ENCODE results near the gene GPR15LG.

DNA sequence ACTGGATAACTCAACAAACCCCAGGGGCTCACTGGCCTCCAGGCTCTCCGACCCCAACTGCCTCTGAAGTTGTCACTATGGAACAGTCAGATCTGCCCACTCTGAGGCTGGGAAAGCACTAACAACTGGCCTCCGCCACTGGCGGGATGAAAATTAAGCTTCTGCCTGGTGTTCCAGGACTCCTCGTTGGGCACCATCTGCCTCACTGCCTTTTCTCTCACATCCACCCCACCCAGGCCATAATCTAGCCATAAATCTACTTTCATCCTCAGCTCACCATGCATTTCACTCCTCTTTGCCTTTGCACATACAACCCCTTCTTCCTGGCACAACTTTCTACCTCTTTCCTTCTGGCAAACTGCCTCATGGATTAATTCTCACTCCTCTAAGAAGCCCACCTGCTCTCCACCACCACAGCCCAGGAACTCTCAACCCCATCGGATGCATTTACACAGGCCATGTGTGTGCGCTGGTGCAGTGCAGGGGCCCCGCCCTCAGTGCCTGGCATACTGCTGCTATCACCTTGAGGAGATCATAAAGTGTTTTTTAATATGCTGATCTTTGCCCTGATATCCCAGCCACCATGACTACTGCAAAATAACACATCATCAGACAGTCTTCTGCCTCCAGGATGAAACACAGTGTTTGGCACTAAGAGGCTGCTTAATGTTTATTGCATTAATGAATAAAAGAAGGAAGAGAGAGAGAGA, 24.8 kb downstream of the GPR15LG start:
- TF ChIP-seq EZH2 (IDR thresholded peaks at IDR 0.05) (no peak), POLR2AphosphoS5 (IDR thresholded peaks at IDR 0.05; ENCODE audit: borderline replicate concordance, low read depth, low read length) (no peak)
